Measurements from ENCODE around the gene SFTA2.
"Not testable (repeated sequence)": the region's sequence is repeated elsewhere in the genome, so short reads cannot be mapped to it uniquely, and the experiment has no call there.

The SFTA2 gene

DNA sequence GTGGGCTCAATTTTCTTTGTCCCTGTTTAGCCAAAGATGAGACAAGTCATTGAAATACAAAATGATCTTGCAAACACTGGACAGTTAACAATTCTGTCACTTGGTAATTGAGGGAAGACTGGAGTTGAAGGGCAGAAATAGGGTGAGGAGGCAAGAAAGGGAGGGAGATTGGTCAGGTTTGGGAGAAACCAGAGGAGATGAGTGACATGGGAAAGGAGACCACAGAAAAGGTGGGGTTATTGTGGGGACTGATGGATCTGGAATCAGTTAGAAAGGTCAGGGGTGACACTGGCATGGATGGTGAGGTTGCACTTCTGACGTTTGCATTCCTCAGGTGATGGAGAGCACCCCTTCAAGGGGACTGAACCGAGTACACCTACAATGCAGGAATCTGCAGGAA is 23.3 kb downstream of the SFTA2 start:
- peak overlapping the region; percentile 40 for H3K27ac ChIP-seq (ENCODE audit: poor library complexity, severe bottlenecking)
- TF ChIP-seq, protein P1, sequence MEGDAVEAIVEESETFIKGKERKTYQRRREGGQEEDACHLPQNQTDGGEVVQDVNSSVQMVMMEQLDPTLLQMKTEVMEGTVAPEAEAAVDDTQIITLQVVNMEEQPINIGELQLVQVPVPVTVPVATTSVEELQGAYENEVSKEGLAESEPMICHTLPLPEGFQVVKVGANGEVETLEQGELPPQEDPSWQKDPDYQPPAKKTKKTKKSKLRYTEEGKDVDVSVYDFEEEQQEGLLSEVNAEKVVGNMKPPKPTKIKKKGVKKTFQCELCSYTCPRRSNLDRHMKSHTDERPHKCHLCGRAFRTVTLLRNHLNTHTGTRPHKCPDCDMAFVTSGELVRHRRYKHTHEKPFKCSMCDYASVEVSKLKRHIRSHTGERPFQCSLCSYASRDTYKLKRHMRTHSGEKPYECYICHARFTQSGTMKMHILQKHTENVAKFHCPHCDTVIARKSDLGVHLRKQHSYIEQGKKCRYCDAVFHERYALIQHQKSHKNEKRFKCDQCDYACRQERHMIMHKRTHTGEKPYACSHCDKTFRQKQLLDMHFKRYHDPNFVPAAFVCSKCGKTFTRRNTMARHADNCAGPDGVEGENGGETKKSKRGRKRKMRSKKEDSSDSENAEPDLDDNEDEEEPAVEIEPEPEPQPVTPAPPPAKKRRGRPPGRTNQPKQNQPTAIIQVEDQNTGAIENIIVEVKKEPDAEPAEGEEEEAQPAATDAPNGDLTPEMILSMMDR (IDR thresholded peaks at IDR 0.05; ENCODE audit: poor library complexity, severe bottlenecking): no peak
- DNase-seq (ENCODE audit: low spot score) (no peak), ATAC-seq (ENCODE audit: low read depth) (no peak)
- peaks cover 2% of the 10 kb centered on the region for H3K4me1 ChIP-seq (ENCODE audit: insufficient read depth, poor library complexity, severe bottlenecking)
- H3K27me3 ChIP-seq (ENCODE audit: insufficient read depth, poor library complexity, severe bottlenecking): no peaks in the 10 kb centered on the region
- peak overlapping the region; percentile 63 for H3K4me3 ChIP-seq (ENCODE audit: severe bottlenecking)
- peaks cover 28% of the 10 kb centered on the region for H3K36me3 ChIP-seq (ENCODE audit: low read depth)
- H3K9me3 ChIP-seq (ENCODE audit: severe bottlenecking): no peaks in the 10 kb centered on the region

DNA sequence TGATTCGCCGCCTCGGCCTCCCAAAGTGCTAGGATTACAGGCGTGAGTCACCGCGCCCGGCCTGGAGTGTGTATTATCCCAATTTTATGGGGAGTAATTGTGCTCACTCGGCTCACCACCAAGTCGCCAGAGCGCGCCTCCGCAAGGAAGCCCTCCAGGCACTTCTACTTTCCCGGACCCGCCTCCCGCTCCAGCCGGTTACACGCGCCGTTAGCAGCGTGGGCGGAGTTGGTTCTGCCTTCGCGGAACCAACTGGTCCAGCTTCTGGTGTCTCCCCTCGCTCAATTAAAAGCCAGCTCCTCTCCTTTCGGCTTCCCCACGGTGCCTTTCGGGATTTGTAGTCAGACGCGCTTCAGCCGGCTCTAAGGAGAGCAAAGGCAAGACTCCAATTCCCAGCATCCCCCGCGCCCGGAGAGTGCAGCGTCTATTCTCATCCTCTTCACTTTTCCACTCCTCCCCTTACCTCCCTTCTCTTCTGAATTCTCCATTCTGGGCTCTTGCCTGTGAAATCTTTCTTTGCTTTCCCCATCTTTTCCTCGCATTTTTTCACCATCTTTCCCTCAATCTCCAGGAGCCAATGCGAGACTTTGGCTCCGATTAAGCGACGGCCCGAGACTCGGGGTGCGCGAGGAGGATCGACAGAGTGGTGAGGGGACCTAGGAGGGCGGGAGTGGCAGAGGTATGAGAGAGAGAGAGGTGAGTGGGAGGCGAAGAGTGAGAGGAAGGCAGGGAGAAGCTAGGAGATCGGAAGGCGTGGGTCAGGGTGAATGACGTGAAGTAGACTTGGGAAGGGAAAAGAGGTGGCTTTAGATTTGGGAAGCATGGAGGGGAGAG is 24.0 kb downstream of the SFTA2 start, which contains the start of gene GTF2H4:
GTF2H4 (plus strand) TSS at position 450 of the 834 bp plus-strand sequence.
- Histone ChIP-seq H3K4me1 (ENCODE audit: insufficient read depth, poor library complexity, severe bottlenecking) (no peaks in the 10 kb centered on the region), H3K4me3 (ENCODE audit: severe bottlenecking) (peak within 1 kb of the TSS; percentile 63), H3K27me3 (ENCODE audit: insufficient read depth, poor library complexity, severe bottlenecking) (no peaks in the 10 kb centered on the region), H3K27ac (ENCODE audit: poor library complexity, severe bottlenecking) (peak within 1 kb of the TSS; percentile 40), H3K9me3 (ENCODE audit: severe bottlenecking) (no peaks in the 10 kb centered on the region), H3K36me3 (ENCODE audit: low read depth) (peaks cover 21% of the 10 kb centered on the region)
- peak; percentile 98 for DNase-seq (ENCODE audit: low spot score)
- ATAC-seq (ENCODE audit: low read depth): peak; percentile 96
- TF ChIP-seq, protein P1 (IDR thresholded peaks at IDR 0.05; ENCODE audit: poor library complexity, severe bottlenecking): peak; percentile 10

DNA sequence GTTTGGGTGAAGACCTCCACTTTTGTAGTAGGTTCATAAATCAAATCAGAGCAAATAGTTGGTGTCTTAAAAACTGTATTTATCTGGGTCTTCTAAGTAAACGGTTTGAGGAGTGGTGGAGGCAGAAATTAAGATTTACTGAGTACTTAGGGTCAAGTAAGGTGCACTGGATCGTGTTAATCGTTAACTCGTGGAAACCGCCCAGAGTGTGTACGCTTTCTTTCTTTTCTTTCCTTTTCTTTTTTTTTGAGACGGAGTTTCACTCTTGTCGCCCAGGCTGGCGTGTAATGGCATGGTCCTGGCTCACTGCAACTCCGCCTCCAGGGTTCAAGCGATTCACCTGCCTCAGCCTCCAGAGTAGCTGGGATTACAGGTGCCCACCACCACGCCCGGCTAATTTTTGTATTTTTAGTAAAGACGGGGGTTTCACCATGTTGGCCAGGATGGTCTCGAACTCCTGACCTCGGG is 24.6 kb downstream of the SFTA2 start:
- not testable (repeated sequence) for H3K9me3 ChIP-seq (ENCODE audit: severe bottlenecking); DNase-seq (ENCODE audit: low spot score); H3K4me1 ChIP-seq (ENCODE audit: insufficient read depth, poor library complexity, severe bottlenecking); H3K27me3 ChIP-seq (ENCODE audit: insufficient read depth, poor library complexity, severe bottlenecking); ATAC-seq (ENCODE audit: low read depth)
- Histone ChIP-seq H3K36me3 (ENCODE audit: low read depth) (peaks cover 16% of the 10 kb centered on the region), H3K4me3 (ENCODE audit: severe bottlenecking) (peak overlapping the region; percentile 63), H3K27ac (ENCODE audit: poor library complexity, severe bottlenecking) (peak overlapping the region; percentile 2)

DNA sequence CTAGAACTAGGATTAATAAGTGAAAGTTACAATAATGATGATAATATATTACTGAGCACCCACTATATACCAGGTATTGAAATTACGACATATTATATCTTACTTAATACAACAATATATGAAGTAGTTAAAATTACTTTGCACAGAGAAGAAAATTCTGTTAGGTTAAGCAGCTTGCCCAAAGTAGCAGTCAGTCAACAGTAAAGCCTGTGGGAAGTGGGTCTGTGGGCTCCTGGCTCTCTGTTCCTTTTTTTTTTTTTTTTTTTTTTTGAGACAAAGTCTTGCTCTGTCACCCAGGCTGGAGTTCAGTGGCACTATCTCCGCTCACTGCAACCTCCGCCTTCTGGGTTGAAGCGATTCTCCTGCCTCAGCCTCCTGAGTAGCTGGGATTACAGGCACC is 28.7 kb downstream of the SFTA2 start:
- H3K27ac ChIP-seq (ENCODE audit: poor library complexity, severe bottlenecking): no peak overlapping the region
- peaks cover 14% of the 10 kb centered on the region for H3K36me3 ChIP-seq (ENCODE audit: low read depth)
- H3K27me3 ChIP-seq (ENCODE audit: insufficient read depth, poor library complexity, severe bottlenecking): no peaks in the 10 kb centered on the region
- TF ChIP-seq, protein P1 (IDR thresholded peaks at IDR 0.05; ENCODE audit: poor library complexity, severe bottlenecking): no peak
- H3K4me1 ChIP-seq (ENCODE audit: insufficient read depth, poor library complexity, severe bottlenecking): no peaks in the 10 kb centered on the region
- H3K9me3 ChIP-seq (ENCODE audit: severe bottlenecking): no peaks in the 10 kb centered on the region
- no peak for DNase-seq (ENCODE audit: low spot score)
- ATAC-seq (ENCODE audit: low read depth): no peak
- no peak overlapping the region for H3K4me3 ChIP-seq (ENCODE audit: severe bottlenecking)

DNA sequence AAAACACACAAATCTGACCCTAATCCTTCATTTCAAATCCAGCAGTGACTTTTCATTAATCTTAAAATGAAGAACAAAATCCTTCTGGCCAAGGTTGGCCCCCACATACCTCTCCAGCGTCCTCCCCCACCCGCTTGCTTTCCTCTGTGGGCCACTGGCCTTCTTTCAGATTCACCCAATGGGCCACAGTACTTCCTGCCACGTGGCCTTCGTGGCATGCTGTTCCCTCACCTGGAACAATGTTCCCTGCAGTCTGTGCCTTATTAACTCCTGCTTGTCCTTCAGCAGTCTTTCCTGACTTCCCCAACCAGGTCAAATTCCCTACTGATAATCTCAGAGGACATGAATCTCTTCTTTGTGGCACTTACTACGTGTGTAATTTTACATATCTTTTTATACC is 29.3 kb downstream of the SFTA2 start:
- DNase-seq (ENCODE audit: low spot score): no peak
- no peak for ATAC-seq (ENCODE audit: low read depth)
- TF ChIP-seq, protein P1 (IDR thresholded peaks at IDR 0.05; ENCODE audit: poor library complexity, severe bottlenecking): no peak
- peaks cover 19% of the 10 kb centered on the region for H3K36me3 ChIP-seq (ENCODE audit: low read depth)
- H3K4me3 ChIP-seq (ENCODE audit: severe bottlenecking): no peak overlapping the region
- no peaks in the 10 kb centered on the region for H3K4me1 ChIP-seq (ENCODE audit: insufficient read depth, poor library complexity, severe bottlenecking)
- H3K9me3 ChIP-seq (ENCODE audit: severe bottlenecking): no peaks in the 10 kb centered on the region
- H3K27me3 ChIP-seq (ENCODE audit: insufficient read depth, poor library complexity, severe bottlenecking): no peaks in the 10 kb centered on the region
- no peak overlapping the region for H3K27ac ChIP-seq (ENCODE audit: poor library complexity, severe bottlenecking)

DNA sequence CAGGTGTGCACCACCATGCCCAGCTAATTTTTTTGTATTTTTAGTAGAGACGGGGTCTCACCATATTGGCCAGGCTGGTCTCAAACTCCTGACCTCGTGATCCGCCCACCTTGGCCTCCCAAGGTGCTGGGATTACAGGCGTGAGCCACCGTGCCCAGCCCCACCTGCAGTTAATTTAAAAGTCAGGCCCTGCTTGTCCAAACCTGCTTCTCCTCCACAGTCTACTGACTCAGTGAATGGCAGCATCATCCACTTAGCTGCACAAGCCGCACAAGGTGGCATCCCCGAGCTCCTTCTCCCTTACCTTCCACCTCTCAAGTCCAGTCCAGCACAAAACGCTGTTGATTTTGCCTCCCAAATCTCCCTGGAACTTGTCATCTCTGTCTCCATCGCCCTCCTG is 29.8 kb downstream of the SFTA2 start:
- not testable (repeated sequence) for H3K27me3 ChIP-seq (ENCODE audit: insufficient read depth, poor library complexity, severe bottlenecking); H3K9me3 ChIP-seq (ENCODE audit: severe bottlenecking); H3K4me1 ChIP-seq (ENCODE audit: insufficient read depth, poor library complexity, severe bottlenecking); H3K4me3 ChIP-seq (ENCODE audit: severe bottlenecking); H3K27ac ChIP-seq (ENCODE audit: poor library complexity, severe bottlenecking); DNase-seq (ENCODE audit: low spot score)
- peak; percentile 41; the same call in 1 of the 3 replicates for ATAC-seq (ENCODE audit: low read depth)
- peaks cover 24% of the 10 kb centered on the region for H3K36me3 ChIP-seq (ENCODE audit: low read depth)
